ENCODE results near the gene ADAM12.

DNA sequence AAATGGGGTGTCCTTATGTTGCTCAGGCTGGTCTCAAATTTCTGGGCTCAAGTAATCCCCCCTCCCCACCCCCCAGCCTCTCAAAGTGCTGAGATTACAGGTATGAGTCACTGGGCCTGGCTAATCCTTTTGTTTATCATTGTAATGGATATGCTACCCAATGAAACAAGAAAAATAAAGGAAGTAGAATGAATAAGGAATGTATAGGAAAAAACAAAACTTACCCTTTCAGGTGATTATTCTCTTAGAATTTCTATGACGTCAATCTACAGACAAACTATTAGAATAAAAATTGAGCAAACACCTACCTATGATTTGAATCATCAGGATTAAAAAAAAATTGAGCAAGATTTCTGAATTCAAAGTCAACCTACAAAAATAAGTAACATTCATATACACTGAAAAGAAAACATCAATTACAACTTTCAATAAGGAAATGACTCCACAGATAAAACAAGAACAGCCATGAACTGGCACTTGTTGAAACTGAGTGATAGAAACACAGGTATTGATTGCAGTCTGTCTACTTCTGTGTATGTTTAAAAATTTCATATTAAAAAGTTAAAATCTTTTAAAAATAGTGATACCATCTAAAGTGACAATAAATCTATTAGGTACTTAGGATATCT is 12.2 kb downstream of the ADAM12 start:
- TF ChIP-seq SRSF3 (IDR thresholded peaks at IDR 0.05; ENCODE audit: insufficient read depth, low read length) (no peak), SMAD3 (CRISPR knock-in tag; conservative IDR thresholded peaks at IDR 0.05) (no peak), CHD1 (IDR thresholded peaks at IDR 0.05; ENCODE audit: low read length) (no peak), CEBPZ (IDR thresholded peaks at IDR 0.05; ENCODE audit: borderline replicate concordance, low read depth, low read length) (no peak), ZNF232 (CRISPR knock-in tag; IDR thresholded peaks at IDR 0.05) (no peak), JUNB (CRISPR knock-in tag; conservative IDR thresholded peaks at IDR 0.05) (no peak), MXI1 (IDR thresholded peaks at IDR 0.05; ENCODE audit: low read depth, low read length) (no peak), RBBP5 (IDR thresholded peaks at IDR 0.05; ENCODE audit: borderline replicate concordance, insufficient read depth, low read length, poor library complexity, severe bottlenecking) (no peak)
- TF ChIP-seq, protein P1, sequence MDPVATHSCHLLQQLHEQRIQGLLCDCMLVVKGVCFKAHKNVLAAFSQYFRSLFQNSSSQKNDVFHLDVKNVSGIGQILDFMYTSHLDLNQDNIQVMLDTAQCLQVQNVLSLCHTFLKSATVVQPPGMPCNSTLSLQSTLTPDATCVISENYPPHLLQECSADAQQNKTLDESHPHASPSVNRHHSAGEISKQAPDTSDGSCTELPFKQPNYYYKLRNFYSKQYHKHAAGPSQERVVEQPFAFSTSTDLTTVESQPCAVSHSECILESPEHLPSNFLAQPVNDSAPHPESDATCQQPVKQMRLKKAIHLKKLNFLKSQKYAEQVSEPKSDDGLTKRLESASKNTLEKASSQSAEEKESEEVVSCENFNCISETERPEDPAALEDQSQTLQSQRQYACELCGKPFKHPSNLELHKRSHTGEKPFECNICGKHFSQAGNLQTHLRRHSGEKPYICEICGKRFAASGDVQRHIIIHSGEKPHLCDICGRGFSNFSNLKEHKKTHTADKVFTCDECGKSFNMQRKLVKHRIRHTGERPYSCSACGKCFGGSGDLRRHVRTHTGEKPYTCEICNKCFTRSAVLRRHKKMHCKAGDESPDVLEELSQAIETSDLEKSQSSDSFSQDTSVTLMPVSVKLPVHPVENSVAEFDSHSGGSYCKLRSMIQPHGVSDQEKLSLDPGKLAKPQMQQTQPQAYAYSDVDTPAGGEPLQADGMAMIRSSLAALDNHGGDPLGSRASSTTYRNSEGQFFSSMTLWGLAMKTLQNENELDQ (CRISPR knock-in tag; IDR thresholded peaks at IDR 0.05; ENCODE audit: borderline replicate concordance), result no peak

All from K562 (cell line).